LoVo (cell line): ENCODE data around the gene TSKS.

ENCODE experiments used
- DNase-seq: peaks from one replicate; pipeline ENCODE4 v3.0.0-alpha.2; 2016; ENCODE audit warnings: low spot score

TSKS gene

DNA sequence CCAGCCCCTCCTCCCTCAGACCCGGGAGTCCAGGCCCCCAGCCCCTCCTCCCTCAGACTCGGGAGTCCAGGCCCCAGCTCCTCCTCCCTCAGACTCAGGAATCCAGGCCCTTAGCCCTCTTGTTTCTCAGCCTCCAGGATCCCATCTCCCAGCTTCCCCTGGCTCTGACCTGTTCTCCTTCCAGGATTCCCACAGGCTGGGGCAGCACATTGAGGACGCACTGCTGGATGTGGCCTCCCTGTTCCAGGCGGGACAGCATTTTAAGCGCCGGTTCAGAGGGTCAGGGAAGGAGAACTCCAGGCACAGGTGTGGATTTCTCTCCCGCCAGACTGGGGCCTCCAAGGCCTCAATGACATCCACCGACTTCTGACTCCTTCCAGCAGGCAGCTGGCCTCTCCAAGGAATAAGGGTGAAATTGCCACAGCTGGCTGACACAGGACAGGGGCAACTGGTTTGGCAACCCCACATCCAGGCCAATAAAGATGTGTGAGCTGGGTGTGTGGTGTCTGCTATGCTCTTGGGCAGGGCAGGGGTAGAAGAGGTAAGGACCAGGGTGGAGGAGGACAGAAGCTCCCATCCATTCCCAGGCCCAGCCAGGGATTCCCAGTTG lies 49.8 kb downstream of the TSKS start:
- DNase-seq, result no peak

DNA sequence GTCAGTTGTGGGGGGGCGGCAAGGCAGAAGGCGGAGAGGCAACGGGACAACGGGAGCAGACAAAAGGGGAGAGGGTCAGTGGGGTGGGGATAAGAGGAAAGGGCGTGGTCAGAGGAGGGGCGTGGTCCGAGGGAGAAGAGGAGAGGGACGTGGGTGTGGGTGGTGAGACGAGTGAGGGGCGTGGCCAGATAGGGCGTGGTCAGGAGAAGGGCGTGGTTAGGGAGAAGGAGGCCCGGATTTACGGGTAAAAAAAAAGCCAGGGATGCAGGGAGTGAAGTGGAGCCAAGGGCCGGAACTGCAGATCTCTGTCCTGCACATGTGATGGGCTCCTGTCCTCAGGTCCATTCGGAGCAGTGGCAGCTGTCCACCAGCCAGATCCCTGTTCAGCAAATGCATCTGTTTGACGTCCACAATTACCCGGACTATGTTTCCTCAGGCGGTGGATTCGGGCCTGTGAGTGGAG lies 50.7 kb downstream of the TSKS start:
- DNase-seq, result peak; percentile 8

DNA sequence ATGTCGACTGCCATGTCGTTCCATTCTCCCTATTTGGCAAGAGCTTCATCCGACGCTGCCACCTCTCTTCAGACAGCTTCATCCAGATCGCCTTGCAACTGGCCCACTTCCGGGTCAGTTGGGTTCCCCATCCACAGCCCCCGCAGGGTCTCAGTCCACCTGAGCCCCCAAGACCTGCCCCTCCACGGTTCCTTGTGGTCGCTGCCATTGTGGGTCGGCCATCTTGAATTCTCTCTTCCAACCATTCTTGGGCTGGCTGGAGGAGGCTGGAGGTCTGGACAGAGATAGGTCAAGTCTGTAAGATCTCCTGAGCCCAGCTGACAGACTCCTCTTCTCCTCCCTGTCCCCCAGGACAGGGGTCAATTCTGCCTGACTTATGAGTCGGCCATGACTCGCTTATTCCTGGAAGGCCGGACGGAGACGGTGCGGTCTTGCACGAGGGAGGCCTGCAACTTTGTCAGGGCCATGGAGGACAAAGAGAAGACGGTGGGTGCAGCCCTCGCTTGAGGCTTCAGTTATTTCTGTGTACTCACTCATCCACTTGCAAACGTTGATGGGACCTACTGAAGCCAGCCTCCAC lies 52.6 kb downstream of the TSKS start:
- no peak for DNase-seq

DNA sequence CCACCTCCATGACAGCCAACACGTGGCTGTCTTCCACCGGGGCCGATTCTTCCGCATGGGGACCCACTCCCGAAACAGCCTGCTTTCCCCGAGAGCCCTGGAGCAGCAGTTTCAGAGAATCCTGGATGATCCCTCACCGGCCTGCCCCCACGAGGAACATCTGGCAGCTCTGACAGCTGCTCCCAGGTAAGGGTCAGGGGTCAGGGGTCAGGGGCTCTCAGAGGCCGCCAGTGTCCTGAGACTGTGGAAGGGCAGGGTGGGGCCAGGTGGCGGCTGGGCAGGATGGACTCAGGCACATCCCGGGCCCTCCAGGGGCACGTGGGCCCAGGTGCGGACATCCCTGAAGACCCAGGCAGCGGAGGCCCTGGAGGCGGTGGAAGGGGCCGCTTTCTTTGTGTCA lies 57.2 kb downstream of the TSKS start:
- no peak for DNase-seq

DNA sequence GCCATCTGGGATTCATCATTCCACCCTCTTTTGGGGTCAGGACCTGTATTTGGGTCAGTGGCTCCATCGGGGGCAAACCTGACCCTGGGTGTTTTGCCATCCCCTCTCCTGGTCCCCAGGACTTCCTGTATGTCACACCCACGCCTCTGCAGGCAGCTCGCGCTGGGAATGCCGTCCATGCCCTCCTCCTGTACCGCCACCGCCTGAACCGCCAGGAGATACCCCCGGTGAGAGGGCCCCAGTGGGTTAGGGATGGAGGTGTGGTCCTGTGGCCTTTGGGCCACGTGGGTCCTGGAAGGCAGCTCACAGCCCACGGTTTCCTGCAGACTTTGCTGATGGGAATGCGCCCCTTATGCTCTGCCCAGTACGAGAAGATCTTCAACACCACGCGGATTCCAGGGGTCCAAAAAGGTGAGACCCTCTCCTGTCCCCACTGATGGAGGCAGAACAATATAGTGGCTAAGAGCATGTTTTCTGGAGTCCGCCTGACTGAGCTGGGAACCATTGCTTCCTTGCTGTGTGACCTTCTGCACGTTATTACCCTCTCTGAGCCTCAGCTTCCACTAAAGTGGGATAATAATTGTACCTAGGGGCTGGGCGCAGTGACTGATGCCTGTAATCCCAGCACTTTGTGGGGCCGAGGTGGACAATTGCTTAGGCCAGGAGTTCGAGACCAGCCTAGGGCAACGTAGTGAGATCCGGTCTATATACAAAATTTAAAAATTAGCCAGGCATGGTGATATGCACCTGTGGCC lies 58.0 kb downstream of the TSKS start:
- DNase-seq, result no peak

DNA sequence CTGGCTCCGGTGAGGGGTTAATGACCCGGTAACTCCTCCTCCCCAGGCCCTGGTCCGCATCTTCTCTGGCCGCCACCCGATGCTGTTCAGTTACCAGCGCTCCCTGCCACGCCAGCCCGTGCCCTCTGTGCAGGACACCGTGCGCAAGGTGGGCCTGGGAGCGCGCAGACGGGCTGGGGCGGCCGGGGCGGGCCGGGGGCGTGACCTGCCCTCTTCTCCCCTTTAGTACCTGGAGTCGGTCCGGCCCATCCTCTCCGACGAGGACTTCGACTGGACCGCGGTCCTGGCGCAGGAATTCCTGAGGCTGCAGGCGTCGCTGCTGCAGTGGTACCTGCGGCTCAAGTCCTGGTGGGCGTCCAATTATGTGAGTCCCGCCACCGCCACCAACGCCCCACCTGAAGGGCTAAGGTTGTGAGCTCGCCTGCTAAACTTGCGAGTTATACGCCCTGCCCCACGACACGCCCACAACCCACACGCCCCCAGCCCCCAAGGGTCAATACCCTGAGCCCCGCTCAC lies 61.8 kb downstream of the TSKS start:
- no peak for DNase-seq

DNA sequence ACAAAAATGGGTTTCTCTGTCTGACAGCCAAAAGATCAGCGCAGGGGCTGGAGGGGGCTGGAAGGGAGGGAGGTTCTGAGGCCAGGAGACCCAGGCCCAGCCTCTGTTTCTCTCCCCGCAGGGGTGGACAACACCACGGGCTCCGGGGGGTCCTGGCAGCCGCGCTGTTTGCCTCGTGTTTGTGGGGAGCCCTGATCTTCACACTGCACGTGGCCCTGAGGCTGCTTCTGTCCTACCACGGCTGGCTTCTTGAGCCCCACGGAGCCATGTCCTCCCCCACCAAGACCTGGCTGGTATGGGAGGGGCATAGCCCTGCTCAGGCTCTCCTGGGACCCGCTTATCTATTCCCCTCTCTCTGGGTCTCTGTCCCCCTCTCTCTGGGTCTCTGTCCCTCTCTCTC lies 62.5 kb downstream of the TSKS start:
- no peak for DNase-seq

DNA sequence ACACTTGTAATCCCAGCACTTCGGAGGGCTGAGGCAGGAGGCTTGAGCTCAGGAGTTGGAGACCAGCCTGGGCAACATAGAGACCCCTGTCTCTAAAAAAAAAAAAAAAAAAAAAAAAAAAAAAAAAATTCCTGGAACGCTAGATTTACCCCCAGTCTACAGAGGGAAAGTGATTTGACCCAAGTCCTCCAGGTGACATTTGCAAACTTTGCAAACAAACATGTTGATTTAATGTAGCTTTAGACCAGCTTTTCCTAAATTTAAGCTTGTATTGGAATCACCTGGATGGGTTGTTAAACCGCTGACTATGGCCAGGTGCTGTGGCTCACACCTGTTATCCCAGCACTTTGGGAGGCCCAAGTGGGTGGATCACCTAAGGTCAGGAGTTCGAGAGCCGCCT lies 63.7 kb downstream of the TSKS start:
- DNase-seq, result no peak

DNA sequence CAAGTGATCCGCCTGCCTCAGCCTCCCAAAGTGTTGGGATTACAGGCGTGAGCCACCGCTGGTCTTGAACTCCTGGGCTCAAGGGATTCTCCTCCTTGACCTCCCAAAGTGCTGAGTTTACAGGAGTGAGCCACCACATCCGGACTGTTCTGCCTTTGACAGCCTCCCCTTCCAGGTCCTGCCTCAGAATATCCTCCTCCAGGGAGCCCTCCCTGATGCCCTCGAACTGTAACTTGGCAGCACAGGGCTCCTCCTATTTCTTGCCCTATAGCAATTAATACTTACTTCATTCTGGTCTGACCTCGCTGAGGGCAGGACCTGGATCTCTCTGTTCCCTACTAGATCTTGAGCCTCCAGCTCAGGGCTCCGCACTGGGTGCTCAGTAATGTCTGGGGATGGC lies 66.2 kb downstream of the TSKS start:
- no peak for DNase-seq

DNA sequence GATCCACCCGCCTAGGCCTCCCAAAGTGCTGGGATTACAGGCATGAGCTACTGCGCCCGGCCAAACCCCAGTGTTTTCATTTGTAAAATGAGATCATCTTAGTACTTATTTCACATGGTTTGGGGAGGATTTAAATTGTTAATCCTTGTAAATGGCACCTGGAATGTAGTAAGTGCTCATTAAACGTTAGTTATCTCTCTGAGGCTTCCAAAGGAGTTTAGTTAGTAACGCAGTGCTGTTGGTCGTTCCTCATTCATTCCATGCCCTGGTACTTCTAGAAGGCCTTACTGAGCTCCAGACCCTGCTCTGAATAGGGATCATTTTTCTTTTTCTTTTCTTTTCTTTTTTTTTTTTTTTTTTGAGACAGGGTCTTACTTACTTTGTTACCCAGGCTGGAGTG lies 67.0 kb downstream of the TSKS start:
- DNase-seq, result no peak

DNA sequence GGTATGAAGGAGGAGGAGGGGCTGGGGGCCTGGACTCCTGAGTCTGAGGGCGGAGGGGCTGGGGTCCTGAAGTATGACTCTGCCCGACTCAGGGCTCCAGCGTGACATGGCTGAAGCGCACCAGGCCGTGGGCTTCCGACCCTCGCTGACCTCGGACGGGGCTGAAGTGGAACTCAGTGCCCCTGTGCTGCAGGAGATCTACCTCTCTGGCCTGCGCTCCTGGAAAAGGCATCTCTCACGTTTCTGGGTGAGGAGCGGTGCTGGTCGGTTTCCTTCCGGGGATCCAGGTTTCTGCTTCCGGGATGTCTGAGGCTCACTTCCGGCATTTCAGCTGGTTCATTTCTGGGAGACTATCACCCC lies 71.0 kb downstream of the TSKS start:
- no peak for DNase-seq

DNA sequence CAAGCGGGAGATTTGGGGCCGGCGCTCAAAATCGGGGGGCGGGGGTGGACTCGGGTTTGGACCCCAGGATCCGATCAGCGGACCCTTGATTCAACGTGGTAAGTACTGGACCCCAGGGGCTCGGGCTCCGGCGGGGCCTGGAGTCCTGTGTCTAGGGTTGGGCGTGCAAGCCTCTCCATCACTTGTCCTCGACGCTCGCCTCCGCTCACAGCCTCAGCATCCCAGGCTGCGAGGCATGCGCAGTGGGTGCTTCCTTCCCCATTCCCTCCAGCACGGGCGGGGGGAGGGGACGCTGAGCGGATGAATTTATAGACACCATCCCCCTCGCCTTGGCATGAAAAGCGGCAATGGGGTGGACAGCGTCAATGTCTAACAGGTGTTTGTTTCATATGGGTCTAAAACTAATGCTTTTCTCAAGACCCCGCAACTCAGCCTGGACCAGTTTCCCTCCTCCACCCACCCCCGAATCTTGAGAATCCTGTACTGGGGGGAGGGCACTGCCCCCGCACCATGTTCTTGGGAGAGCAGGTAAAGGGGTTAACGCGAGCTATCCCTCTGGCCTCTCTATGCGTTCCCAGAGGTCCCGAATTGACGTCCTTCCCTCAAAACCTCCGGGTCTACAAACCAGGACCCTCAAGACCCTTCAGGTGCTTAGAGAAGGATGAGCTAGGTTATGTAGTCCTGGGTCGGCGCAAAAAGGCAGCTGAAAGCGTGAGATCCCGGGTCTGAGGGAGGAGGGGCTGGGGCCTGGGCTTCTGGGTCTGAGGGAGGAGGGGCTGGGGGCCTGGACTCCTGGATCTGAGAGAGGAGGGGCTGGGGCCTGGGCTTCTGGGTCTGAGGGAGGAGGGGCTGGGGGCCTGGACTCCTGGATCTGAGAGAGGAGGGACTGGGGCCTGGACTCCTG lies 71.6 kb downstream of the TSKS start:
- DNase-seq, result no peak

DNA sequence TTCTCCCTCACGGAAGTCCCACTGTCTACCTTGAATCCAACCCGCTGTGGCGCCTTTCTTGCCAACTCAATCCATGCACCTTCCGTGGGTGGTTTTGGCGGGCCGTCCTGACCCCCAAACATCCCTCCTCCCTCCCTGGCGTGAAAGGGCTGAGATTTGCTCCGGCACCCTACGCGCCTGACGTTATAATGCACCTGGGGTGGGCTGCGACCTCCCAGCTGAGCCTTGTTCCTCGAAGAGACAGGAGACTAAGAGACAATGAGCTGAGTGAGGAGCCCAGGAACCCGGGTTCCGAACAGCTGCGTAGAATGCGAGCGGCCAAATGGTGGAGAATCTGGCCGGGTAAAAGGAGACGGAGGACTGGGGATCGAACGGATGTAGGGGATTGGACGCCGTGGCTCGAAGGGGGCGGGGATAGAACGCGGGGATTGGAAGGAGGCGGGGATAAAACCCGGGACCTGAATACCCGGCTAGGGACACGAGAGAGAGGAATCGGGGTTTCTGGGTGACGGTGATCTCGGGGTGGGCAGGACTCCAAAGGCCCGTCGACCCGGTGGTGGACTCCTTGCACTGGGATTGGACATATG lies 72.4 kb downstream of the TSKS start, which contains the start of gene CPT1C:
CPT1C (plus strand) TSS at position 461 of the 587 bp plus-strand sequence. CDS start 1,137 bp downstream, outside the sequence.
- no peak for DNase-seq

DNA sequence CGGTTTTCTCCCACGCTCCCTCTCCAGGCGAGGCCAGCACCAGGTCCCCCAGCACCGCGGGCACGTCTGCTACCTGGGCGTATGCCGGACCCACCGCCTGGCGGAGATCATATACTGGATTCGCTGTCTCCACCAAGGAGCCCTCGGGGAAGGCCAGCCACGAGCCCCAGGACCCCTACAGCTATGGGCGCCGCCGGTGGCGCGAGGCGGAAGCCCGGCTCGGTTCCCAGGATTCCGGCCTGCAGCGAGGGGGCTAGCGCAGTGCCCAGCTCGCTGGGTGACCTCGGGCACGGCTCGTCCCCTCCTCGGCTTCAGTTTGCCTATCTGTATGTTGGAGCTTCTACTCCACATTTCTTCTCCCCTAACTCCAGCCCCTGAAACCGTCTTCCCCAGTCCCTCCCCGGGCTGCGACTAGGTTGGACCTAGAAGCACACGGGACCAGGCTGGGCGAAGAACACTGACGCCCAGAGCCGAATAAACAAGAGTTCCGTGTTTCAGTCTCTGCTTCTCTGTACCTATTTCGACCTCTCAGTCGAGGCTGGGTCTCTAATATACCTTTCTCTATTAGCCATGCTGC lies 72.9 kb downstream of the TSKS start:
- no peak for DNase-seq
